ENCODE measurements around the gene HFM1.
"Not testable (repeated sequence)": the region's sequence is repeated elsewhere in the genome, so short reads cannot be mapped to it uniquely, and the experiment has no call there.

Gene HFM1

GRCh38 chr1:91397605-91398004 lies 7.0 kb downstream of the HFM1 start:
- no peak for TF ChIP-seq CTCF (IDR thresholded peaks at IDR 0.05; ENCODE audit: control insufficient read depth, extremely low read depth, insufficient read depth)
- H3K4me3 ChIP-seq (ENCODE audit: low read depth, low read length) = no peak overlapping the region
- no peak for DNase-seq (ENCODE audit: low read depth)

GRCh38 chr1:91393042-91393441 lies 11.6 kb downstream of the HFM1 start:
- no peak for DNase-seq (ENCODE audit: low read depth)
- no peak for TF ChIP-seq CTCF (IDR thresholded peaks at IDR 0.05; ENCODE audit: control insufficient read depth, extremely low read depth, insufficient read depth)
- H3K4me3 ChIP-seq (ENCODE audit: low read depth, low read length) = no peak overlapping the region

GRCh38 chr1:91386109-91386508 lies 18.5 kb downstream of the HFM1 start:
- no peak for TF ChIP-seq CTCF (IDR thresholded peaks at IDR 0.05; ENCODE audit: control insufficient read depth, extremely low read depth, insufficient read depth)
- DNase-seq (ENCODE audit: low read depth) = no peak

GRCh38 chr1:91383456-91383855 lies 21.2 kb downstream of the HFM1 start:
- no peak overlapping the region for H3K4me3 ChIP-seq (ENCODE audit: low read depth, low read length)
- TF ChIP-seq CTCF (IDR thresholded peaks at IDR 0.05; ENCODE audit: control insufficient read depth, extremely low read depth, insufficient read depth) = no peak
- no peak for DNase-seq (ENCODE audit: low read depth)

More at GRCh38 chr1:91386109-91386508, 18.5 kb downstream of the HFM1 start:
- H3K4me3 ChIP-seq (ENCODE audit: low read depth, low read length) = no peak overlapping the region

GRCh38 chr1:91381844-91382243 lies 22.8 kb downstream of the HFM1 start:
- TF ChIP-seq CTCF (IDR thresholded peaks at IDR 0.05; ENCODE audit: control insufficient read depth, extremely low read depth, insufficient read depth) = no peak
- no peak for DNase-seq (ENCODE audit: low read depth)

GRCh38 chr1:91374086-91374485 lies 30.6 kb downstream of the HFM1 start:
- TF ChIP-seq CTCF (IDR thresholded peaks at IDR 0.05; ENCODE audit: control insufficient read depth, extremely low read depth, insufficient read depth) = no peak
- no peak for DNase-seq (ENCODE audit: low read depth)
- H3K4me3 ChIP-seq (ENCODE audit: low read depth, low read length) = no peak overlapping the region

More at GRCh38 chr1:91381844-91382243, 22.8 kb downstream of the HFM1 start:
- H3K4me3 ChIP-seq (ENCODE audit: low read depth, low read length) = no peak overlapping the region

GRCh38 chr1:91372230-91372629 lies 32.4 kb downstream of the HFM1 start:
- H3K4me3 ChIP-seq (ENCODE audit: low read depth, low read length); DNase-seq (ENCODE audit: low read depth): not testable (repeated sequence)

Measured in LNCaP clone FGC (cell line).